GM12874 (cell line): ENCODE data around the gene ERVMER34-1.

Source experiments
- TF ChIP-seq, protein P1 (sequence below): IDR thresholded peaks from 2 replicates; pipeline ENCODE4 v1.5.1; 2011; ENCODE audit warnings: low read depth, mild to moderate bottlenecking, control low read depth, low read length, moderate library complexity; ENCODE audit not compliant: insufficient read depth

ERVMER34-1 gene

DNA sequence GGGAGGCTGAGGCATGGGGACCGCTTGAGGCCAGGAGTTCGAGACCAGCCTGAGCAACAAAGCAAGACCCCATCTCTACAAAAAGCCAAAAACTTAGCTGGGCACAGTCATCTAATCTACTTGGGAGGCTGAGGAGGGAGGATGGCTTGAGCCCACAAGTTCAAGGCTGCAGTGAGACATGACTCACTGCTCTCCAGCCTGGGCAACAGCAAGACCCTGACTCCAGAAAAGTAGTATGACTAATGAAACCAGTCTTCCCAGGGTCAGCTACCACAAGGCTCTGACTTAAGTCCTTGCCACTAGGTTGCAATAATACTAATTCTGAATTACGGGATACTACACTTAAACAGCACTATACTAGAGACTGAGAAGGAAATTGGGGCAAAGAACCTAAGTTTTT is 33.1 kb downstream of the ERVMER34-1 start:
- TF ChIP-seq, protein P1, sequence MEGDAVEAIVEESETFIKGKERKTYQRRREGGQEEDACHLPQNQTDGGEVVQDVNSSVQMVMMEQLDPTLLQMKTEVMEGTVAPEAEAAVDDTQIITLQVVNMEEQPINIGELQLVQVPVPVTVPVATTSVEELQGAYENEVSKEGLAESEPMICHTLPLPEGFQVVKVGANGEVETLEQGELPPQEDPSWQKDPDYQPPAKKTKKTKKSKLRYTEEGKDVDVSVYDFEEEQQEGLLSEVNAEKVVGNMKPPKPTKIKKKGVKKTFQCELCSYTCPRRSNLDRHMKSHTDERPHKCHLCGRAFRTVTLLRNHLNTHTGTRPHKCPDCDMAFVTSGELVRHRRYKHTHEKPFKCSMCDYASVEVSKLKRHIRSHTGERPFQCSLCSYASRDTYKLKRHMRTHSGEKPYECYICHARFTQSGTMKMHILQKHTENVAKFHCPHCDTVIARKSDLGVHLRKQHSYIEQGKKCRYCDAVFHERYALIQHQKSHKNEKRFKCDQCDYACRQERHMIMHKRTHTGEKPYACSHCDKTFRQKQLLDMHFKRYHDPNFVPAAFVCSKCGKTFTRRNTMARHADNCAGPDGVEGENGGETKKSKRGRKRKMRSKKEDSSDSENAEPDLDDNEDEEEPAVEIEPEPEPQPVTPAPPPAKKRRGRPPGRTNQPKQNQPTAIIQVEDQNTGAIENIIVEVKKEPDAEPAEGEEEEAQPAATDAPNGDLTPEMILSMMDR: no peak

DNA sequence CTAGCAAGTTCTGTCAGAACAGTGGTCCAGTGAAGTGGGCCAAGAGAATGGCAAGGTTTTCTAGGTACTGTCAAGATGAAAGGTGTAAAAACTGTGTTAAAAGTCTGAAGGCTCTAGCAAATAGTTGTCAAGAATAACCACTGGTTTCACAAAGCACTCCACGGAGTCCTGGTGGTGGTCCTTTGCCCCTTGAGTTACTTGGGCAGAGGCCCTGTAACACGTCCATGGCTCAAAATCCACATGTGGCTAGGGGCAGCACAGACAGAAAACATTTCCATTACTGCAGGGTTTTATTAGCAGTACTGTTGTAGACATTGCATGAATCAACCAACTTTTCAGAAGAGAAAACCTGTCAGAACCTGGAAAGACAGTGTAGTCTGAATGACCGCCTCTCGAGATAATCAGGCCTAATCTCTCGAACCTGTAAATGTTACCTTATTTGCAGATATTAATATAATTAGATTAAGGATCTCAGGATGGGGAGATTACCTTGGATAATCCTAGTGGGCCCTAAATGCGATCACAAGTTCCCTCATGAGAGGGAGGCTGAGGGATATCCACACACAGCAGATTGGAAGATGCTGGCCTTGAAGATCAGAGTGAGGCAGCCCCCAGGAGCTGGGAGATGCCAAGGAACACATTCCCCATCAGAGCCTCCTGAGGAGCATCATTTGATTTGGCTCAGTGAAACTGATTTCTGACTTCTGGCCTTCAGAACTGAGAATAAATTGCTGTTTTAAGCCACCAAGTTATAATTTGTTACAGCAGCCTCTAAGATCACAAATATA is 34.7 kb downstream of the ERVMER34-1 start:
- TF ChIP-seq, protein P1: no peak

DNA sequence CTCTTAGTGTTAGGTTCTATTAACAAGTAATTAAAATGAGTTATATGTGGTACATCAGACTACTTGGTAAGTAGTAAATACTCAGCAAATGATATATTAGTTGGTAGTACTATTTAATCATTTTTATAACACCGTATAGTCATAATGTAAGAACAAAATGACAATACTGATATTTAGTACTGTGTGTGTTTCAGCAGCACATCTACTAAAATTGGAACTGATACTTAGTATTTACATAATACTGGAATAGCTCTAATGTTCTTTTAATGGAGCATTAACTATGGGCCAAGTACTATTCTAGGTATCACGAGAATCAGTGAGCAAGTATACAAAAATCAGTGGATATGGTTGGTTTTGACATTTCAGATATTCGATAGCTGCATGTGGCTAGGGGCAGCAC is 35.3 kb downstream of the ERVMER34-1 start:
- TF ChIP-seq, protein P1: no peak

GRCh38 chr4:52715255-52715897 is 35.8 kb downstream of the ERVMER34-1 start:
- TF ChIP-seq, protein P1: no peak

DNA sequence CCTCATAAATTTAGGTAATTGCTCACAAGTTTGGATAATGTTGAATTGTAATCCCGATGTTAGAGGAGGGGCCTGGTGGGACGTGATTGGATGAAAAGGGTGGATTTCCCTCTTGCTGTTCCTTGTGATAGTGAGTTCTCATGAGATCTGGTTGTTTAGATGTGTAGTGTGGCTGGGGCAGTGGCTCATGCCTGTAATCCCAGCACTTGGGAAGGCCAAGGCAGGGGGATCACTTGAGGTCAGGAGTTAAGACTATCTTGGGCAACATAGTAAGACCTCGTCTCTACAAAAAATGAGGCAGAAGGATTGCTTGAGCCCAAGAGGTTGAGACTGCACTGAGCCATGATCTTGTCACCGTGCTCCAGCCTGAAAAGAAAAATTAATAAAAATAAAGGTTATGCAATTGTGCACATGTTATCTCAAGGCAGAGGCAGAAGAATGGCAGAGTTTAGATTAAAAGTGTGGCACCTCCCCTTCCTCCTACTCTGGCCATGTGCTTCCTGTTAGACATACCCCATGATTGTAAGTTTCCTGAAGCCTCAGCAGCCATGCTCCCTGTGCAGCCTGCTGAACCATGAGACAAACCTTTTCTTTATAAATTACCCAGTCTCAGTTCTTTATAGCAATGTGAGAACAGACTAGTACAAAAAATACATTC is 36.5 kb downstream of the ERVMER34-1 start:
- TF ChIP-seq, protein P1: no peak

DNA sequence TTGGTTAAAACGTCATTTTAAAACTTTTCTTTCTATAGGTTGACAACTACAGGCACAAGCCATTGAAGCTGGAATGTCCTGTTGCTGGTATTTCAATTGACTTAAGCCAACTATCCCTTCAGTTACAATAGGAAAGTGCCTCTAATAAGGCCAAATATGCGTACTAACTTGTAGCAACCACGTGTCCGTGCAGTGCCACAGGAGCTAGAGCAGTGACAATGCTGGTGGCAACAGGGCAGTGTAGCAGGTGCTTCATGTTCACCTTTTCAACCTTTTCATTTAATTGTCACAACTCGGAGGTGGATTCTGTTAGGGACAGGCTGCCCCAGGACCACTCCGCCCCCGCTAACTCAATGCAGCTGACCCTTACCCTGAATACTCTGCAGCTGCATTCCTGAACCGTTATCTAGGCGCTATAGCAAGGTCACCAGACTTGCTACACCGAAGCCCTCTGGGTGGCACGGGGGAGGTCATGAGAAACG is 37.7 kb downstream of the ERVMER34-1 start:
- TF ChIP-seq, protein P1: no peak

GRCh38 chr4:52712251-52713130 is 38.7 kb downstream of the ERVMER34-1 start:
- TF ChIP-seq, protein P1: no peak
